Glomerular visceral epithelial cell (primary cell): ENCODE measurements around the gene PTPRN2.
"Not testable (repeated sequence)": the region's sequence is repeated elsewhere in the genome, so short reads cannot be mapped to it uniquely, and the experiment has no call there.

Experiments
- DNase-seq: peaks from one replicate; pipeline ENCODE4 v3.0.0-alpha.2; 2016; ENCODE audit errors: extremely low spot score

Gene PTPRN2

DNA sequence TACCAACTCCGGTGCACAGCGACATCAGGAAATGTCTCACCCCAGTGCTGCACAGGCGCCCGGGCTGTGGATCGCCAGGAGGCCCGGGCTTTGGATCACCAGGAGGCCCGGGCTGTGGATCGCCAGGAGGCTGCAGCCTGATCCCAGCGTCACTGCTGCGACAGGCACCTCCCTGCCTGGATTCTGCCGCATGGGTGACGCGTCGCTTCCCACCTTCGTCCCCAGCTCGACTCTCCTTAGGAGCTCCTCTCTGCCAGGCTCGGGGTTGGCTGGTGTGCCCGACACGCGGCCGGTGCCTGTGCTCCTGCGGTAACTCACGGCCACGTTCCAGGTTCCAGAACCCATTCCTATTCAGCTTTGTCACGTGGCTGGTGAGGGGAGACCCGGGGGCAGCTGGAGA, 993.3 kb downstream of the PTPRN2 start:
- DNase-seq, result no peak

DNA sequence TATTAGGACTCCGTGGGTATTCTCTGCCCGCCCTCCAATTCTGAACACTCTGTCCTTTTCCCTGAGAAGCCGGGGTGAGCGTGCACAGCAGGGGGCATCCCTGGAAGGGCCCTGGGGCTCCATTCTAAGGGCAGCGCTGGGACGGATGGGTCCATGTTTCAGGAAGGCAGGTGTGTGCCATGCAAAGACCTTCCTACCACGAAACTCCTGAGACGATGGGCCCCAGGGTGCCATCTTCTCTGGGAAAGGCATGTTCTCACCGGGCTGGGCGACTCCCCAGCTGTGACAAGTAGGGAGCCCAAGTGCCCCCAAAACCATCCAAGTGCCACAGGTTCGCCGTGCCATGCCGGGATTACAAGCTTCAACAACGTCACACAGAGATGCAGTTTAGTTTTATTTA, 994.1 kb downstream of the PTPRN2 start:
- no peak for DNase-seq

DNA sequence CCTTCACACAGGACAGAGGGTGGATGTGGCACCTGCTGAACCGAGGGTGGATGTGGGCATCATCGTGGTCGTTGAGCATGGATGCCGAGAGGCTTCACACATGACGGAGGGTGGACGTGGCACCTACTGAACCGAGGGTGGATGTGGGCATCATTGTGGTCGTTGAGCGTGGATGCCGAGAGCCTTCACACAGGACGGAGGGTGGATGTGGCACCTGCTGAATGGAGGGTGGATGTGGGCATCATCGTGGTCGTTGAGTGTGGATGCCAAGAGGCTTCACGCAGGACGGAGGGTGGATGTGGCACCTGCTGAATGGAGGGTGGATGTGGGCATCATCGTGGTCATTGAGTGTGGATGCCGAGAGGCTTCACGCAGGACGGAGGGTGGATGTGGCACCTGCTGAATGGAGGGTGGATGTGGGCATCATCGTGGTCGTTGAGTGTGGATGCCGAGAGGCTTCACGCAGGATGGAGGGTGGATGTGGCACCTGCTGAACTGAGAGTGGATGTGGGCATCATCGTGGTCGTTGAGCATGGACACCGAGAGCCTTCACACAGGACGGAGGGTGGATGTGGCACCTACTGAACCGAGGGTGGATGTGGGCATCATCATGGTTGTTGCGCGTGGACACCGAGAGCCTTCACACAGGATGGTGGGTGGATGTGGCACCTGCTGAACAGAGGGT, 994.8 kb downstream of the PTPRN2 start:
- not testable (repeated sequence) for DNase-seq

DNA sequence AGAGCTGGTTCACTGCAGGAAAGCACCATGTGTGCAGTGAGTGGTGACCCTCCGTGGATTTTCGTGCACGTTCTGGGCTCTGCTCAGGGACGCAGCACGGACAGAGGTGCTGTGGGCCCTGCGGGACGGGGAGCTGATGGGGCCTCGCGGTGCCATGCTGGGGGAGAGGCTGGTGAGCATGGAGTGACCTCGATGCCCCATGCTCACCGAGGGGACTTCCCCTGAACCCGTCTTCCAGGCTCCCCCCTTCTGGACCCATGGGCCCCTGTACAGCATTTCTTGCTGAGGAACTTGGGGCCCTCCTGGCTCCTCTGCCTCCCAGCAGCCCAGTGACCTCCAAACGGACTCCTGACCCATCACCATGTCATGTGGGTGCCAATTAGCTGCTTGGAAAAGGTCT, 997.1 kb downstream of the PTPRN2 start:
- DNase-seq, result no peak

DNA sequence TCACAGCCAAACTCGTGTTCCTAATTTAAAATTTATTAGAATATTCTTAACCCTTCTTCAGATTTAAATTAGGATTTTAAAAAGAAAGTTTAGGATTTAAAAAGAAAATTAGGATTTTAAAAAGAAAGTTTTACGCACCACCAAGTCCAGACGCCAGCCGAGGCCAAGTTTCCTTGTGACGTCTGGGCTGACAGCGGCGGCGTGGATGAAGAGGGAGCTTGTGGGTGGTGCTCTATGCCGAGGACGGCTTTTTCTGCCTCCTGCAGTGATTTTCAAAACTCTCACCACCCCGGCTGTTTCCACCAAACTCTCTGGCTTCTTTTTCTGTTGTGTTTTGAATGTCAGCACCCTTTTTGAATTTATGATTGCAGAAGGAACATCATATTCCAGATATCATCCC, 997.9 kb downstream of the PTPRN2 start:
- DNase-seq, result no peak

DNA sequence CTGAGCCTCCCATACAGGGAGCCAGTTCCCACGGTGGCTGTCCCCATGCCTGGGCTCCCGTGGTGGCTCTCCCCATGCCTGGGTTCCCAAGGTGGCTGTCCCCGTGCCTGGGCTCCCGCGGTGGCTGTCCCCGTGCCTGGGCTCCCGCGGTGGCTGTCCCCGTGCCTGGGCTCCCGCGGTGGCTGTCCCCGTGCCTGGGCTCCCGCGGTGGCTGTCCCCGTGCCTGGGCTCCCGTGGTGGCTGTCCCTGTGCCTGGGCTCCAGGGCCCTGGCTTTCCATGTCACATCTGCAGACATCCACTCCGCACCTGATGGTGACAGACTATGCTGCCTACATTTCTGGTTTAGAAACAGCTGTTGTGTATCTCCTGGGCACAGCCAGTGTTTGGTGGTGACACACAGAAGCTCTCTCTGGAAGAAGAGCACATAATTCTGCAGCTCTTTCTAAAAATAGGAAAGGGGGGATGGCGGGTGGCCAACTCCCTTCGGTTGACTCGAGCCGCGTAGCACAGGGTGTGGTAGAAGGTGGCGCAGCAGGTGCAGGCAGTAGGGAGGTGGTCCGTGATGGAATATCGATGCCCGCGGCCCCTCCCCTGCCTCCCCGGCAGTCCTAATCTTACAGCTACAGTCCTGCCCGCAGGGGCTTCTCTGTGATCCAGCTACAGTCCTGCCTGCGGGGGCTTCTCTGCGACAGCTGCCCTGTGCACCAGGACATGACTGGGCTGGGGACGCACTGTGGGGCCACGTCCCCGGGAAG, 999.6 kb downstream of the PTPRN2 start:
- no peak for DNase-seq

DNA sequence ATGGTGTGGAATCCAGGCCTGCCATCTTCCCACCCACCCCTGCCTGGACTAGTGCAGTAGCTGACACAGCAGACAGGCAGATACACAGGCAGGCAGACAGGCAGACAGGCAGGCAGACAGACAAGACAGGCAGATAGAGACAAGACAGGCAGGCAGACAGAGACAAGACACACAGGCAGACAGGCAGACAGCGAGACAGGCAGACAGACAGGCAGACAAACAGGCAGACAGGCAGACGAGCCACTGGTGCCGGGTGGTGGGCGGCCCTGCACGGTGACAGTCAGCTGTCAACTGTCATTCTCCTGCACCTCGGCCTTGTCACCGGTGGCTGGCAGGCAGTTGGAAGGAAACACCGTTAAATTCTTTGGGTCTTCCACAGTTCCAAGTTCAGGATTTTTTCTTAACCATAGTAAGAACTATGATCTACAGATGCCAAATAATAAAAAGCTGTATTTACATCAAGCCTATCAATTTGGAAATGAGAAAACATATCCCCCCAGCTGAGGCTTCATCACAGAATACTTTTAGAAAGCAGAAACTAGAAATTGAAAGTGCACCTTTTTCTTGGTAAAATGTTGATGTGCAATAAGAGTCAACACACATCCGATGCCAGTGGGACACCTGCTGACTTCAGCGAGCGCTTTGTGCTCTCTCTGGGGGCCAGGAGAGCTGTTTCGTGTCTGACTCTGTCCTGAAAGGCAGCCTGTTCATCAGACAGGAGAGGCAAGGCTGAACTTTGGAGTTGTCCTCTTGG, 1000.4 kb downstream of the PTPRN2 start:
- DNase-seq, result no peak

DNA sequence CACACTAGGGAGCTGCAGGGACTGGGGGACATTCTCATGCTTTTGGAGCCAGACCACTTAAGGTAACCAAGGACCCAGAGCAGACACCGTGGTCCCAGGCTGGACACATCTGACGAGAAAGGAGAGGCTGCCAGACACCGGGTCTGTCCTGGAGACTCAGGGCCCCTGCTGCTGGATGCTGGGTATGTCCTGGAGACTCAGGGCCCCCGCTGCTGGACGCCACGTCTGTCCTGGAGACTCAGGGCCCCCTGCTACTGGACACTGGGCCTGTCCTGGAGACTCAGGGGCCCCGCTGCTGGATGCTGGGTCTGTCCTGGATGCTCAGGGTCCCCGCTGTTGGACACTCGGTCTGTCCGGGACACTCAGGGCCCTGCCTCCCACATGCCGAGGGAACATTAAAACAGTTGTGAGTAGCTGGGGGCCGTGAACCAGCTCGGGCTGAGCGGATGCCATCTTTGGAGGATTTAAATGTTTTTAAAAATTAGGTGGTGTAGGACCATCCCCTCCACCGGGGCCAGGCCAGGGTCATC, 1001.1 kb downstream of the PTPRN2 start:
- no peak for DNase-seq

DNA sequence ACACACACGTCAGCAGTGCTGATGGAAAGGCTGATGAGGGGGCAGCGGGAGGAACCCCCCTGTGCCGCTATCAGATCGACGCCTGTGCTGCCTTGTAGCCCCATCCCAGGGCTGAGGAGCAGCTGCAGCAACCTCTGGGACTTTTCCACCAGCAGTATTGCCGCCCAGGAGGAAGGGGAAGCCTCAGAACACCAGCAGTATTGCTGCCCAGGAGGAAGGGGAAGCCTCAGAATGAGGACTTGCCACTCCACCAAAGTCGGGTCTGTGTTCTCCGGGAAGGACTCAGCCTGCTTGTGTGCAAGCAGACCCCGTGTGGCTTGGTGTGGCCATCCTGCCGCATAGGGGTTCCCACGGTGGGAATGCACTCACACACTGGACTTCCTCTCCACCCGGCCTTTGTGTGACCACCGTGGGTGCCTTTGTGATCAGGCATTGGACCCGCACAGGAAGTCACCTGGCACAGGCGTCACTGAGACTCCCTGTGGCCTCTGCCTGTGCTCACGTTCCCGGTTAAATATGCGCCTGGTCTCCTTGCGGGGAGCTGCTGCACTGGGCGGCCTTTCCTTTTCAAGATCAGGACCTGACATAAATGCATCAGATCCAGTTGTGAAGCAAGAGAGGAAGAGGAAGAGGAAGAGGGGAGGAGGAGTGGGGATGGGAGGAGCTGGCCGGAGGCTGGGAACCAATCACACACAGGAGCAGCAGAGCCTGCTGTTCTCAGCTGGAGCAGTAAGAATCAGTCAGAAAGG, 1002.3 kb downstream of the PTPRN2 start:
- DNase-seq, result no peak

DNA sequence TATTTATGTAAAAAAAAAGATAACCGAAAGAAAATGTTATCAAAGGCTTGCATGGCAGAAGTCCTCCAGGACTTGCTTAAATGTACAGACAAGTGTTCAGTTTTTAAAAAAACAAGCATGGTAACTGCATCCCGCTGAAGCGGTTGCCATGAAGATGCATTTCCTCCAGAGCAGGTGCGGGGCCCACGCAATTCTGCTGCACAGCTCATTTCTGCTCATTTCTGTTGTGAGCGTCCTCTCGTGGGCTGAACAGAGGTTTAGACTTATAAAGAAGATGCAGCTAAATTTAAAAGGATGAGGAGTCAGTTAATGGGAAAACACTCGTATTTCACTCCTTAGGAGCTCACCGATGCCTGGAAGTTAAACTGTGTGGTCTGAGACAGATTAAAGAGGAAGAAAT, 1003.2 kb downstream of the PTPRN2 start:
- no peak for DNase-seq

DNA sequence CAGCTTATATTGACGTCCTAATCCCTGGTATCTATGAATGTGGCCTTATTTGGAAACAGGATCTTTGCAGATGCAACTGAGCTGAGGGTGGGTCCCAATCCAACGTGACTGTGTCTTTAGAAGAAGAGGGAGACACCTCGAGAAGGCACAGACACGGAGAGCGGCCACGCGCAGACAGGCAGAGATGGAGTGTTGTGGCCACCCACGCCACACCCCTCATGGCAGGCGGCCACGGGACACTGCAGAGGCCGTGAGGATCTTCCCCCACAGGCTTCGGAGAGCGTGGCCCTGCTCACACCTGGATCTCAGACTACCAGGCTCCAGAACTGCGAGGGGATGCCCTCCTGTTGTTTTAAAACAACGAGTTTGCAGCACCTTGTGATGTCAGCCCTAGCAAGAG, 1005.9 kb downstream of the PTPRN2 start:
- no peak for DNase-seq

DNA sequence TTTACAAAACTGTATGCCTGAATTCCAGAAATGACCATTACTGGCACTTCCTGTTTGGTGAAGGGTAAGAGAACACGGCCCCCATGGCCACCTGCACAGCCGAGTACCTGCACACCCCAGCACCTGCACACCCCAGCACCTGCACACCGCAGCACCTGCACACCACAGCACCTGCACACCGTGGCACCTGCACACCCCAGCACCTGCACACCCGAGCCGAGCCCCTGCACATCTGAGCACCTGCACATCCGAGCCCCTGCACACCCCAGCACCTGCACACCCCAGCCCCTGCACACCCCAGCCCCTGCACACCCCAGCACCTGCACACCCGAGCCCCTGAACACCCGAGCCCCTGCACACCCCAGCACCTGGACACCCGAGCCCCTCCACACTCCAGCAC, 1007.3 kb downstream of the PTPRN2 start:
- no peak for DNase-seq

DNA sequence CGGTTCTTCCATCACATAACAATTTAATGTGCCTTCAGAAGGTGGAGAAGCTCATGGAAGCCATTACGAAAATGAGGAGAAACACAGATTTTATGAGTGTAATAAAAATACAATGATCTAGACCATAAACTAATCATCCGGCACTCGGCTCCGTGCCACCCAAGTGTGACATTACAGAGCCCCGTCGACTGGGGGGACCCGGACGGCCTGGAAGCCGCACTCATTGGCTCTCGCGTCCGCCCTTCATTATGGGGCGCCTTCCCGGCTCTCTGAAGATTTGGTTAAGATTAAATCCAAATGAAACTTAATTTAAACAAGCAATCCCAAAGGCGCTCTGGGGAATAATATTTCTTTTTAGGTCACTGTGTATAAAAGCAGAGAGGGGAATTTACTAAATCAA, 1008.2 kb downstream of the PTPRN2 start:
- DNase-seq, result no peak

DNA sequence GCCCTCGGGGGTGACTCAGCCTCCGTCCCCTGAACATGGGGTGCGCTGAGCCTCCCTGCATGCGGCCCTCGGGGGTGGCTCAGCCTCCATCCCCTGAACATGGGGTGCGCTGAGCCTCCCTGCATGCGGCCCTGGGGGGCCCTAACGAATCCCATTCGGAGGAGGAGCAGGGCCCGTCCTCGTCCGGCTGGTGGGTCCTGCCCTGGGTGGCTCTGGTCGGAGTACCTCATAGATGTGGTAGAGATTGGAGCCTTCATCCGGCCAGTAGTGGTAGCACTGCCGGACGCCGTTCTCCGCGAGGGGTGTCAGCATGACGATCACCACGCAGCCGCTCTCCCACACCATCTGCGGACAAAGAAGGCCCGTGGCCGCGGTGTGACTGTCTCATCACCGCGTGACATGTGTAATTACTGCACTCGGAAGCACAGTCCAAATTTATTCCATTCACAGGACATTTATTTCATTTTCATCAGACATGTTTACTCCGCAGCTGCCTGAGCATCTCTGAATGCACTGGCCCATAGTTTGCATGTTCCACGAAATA, 1009.8 kb downstream of the PTPRN2 start:
- no peak for DNase-seq

DNA sequence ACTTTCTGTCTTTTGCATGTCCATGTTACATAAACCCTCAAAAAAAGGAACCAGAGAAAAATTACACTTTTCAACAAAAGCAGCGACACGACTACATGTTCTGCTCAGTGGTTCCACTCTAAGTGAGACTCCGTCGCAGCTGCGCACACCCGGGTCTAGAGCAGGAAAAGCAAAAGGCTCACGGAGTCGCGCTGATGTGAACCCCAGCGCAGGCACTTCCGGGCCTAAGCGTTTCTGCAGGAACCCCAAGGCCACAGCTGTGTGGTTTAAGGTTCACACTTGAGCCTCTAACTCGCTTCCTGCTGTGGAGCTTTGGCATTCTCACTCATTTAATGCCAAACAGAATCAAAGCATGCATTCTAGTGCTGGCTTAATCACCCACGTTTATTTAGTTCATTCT, 1010.6 kb downstream of the PTPRN2 start:
- no peak for DNase-seq

DNA sequence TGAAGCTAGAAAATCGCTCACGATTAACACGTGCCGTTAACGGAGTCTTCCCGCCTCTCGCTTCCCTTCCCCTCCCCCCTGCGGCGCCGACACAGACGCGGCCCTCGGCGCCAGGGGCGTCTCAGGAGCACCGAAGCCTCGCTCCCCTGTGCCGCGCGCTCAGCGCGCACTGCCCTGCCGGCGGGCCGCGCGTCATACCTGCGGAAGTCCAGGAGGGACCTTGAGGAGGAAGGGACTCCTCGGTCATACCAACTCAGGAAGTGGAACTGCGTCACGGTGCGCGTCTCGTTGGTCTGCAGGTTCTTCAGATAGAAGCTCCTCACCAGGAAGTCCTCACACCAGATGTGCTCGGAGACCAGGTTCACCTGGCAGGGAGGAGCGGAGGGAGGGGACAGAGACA, 1011.2 kb downstream of the PTPRN2 start:
- DNase-seq, result no peak

DNA sequence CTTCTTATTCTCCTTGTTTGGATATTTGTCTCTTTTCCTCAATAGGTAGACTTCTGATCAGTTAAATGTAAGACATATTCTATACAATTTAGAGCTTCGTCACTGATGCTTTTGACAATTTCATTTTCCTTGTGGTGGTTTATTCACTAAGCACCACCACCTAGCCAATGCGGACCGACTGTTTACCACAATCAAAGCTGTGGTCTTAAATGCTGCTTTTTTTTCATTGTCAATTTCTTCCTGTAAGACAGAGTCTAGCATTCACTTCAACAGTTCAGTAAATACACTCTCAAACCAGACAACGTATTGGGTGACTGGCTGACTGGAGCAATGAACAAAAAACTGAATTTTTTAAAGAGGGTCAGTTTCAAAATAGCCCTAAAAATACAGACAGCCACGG, 1011.8 kb downstream of the PTPRN2 start:
- DNase-seq, result no peak

DNA sequence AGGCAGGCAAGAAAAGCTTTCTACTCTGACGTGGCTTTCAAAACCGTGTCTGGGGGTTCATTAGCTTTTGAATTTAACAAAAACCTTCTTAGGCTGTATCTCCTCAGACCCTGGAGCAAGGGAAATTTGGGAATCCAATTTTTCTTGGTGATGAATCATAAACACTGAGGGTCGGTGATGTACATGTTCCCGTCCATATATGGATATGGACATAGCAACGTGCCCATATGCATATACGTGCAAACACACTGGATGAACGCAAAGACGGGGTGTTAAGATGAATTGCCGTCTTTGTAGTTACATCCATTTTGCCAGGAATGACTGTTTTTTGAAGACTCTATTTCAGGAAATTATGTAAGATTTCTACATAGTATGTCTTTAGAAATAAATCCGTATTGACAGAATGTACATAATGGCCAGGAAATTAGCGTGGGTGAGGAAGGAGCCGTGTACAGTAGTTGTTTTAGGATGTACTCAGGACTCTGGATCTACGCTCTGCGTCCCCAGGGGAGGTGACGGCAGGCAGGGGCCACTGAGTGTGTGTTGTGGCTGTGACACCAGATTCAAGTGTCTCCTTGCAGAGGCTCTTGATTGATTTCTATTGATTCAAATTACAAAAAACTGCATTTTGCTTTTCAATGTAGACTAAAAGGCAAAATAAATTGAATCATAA, 1012.6 kb downstream of the PTPRN2 start:
- DNase-seq, result no peak

DNA sequence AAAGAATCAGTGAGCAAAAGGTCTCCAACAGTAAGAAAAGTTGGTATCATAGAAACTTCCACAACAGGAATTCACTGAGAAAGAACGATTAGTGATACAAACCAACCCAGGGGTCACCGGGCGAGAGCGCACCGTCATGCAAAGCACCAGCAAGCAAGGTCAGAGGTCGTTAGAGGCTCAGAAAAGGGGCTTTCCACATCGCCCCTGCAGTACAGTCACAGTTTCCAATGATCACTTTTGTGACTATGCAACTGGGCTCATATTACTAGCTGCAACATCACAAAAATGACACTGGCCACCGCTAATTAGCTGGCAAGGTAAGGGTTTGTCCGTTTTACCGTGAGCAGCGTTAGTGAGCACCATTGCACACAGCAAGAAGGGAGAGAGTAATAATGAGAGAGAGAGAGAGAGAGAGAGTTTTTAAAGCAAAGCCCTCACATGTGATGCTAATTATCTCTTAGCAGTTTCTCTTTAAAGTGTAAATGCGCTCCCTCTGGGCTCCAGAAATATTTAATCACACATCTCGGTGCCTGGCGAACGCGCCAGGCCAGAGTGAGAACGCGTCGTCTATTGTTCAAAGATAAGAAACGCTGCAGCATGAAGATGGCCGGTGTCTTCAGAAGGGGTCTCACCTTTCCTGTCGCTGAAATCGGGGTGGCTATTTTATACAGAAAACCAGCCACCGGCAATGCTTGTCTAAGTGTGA, 1013.4 kb downstream of the PTPRN2 start:
- no peak for DNase-seq

DNA sequence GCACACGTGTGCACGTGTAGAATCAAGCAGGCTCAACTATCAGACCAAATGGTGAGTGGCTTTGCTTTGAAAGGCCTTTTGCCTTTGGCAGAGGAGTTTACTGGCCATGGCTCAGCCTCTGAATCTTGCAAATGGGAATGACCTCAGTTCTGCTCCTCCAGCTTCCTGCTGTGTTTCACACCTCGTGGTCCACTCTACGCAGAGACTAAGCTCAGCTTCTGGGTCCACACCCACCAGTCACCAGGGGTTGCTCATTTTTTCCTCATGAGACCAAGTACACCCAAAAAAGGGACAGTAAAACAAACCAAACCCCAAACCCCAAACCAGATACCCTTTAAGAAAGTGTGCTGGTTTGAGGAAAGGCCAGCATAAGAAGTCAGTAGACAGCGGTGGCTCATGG, 1014.4 kb downstream of the PTPRN2 start:
- no peak for DNase-seq
